Measurements from ENCODE around the gene CHMP5.

CHMP5 gene

DNA sequence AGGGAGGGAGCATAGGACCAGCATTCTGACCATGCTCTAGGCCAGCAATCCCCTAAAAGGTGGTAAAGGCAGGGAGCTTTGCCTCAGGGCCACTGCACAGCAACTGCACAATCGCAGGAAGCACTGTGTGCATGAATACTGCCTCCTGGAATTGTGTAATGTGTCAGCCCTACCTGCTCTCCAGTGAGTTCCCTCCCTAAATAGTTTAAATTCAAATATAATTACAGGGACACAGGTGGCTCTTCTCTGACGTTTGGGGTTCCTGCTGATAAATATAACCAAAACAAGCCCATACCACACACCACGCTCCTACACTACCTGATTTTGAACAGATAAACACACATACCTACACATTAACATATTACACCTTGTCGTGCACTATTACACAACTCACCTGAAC is 9.4 kb upstream of the CHMP5 start:
- no peak for DNase-seq (ENCODE audit: low spot score)

DNA sequence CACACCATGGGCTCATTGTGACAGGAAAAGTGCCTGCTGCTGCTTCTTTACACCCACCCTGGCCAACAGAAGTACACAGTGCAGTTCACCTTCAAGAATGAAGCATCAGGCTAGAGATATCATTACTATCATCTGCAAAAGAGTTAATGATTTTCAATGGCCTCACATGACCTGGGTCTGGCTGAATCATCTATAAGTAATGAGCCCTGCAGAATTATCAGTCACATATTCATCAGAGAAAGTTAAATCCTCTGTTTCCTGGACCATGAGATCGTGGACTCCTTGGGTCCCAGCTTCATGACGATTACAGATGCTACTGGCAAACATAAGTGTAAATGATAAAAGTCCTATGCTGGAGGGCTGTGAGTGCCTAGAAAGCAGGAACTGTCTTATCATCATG is 8.6 kb upstream of the CHMP5 start:
- Histone ChIP-seq H4K91ac (ENCODE audit: low read depth, low read length, poor library complexity) (no peak overlapping the region), H3K9ac (ENCODE audit: low read depth, low read length, poor library complexity) (no peak overlapping the region), H3K4me3 (ENCODE audit: low read length in 2 of 2) (no peak overlapping the region), H3K23ac (ENCODE audit: low read depth, low read length, poor library complexity) (no peak overlapping the region), H3K14ac (ENCODE audit: low read length) (no peak overlapping the region), H2BK15ac (ENCODE audit: low read length) (no peak overlapping the region), H2AK5ac (ENCODE audit: low read depth, low read length) (no peak overlapping the region), H2AFZ (ENCODE audit: low read length) (no peak overlapping the region), H3K9me3 (replicated peaks in 1 of 2; ENCODE audit: control insufficient read depth in 2 of 2, insufficient read depth in 1 of 2, low read depth in 1 of 2, low read length in 2 of 2) (no peaks in the 10 kb centered on the region), H2BK5ac (ENCODE audit: low read length) (no peak overlapping the region), H3K27me3 (ENCODE audit: control insufficient read depth in 3 of 3, insufficient read depth in 3 of 3, low read depth in 1 of 3, low read length in 3 of 3) (no peaks in the 10 kb centered on the region), H3K4me1 (ENCODE audit: control insufficient read depth in 2 of 2, insufficient read depth in 1 of 2, low read depth in 1 of 2, low read length in 2 of 2) (no peaks in the 10 kb centered on the region), H3K27ac (replicated peaks; ENCODE audit: low read length) (no peak overlapping the region), H3K36me3 (replicated peaks in 1 of 2; ENCODE audit: control insufficient read depth in 2 of 2, insufficient read depth in 2 of 2, low read length in 2 of 2) (peaks cover 43 to 91% of the 10 kb centered on the region in 2 donors), H3K79me1 (ENCODE audit: low read depth, low read length) (no peaks in the 10 kb centered on the region), H2BK120ac (ENCODE audit: low read depth, low read length) (no peak overlapping the region), H3K4ac (ENCODE audit: low read length) (no peak overlapping the region), H3K4me2 (ENCODE audit: insufficient read depth, low read length, poor library complexity, severe bottlenecking) (no peak overlapping the region), H3K18ac (ENCODE audit: low read length) (no peak overlapping the region), H4K8ac (ENCODE audit: low read depth, low read length) (no peak overlapping the region), H2BK12ac (ENCODE audit: low read length) (no peak overlapping the region)
- whole genome bisulfite sequencing, 2 donors (ENCODE audit: extremely low coverage in 2 of 2, insufficient read length in 2 of 2, insufficient replicate concordance in 1 of 2): no CpG with 5 or more reads among the region's 2 CpGs
- DNase-seq (ENCODE audit: low spot score): no peak

More for the DNA sequence above, 9.4 kb upstream of the CHMP5 start:
- H3K18ac ChIP-seq (ENCODE audit: low read length): no peak overlapping the region
- no peak overlapping the region for H4K91ac ChIP-seq (ENCODE audit: low read depth, low read length, poor library complexity)
- H3K4me3 ChIP-seq (ENCODE audit: low read length in 2 of 2): no peak overlapping the region
- H2BK5ac ChIP-seq (ENCODE audit: low read length): no peak overlapping the region
- no peak overlapping the region for H2BK120ac ChIP-seq (ENCODE audit: low read depth, low read length)
- no peaks in the 10 kb centered on the region for H3K79me1 ChIP-seq (ENCODE audit: low read depth, low read length)
- no peak overlapping the region for H3K27ac ChIP-seq (replicated peaks; ENCODE audit: low read length)
- WGBS, 2 donors (ENCODE audit: extremely low coverage in 2 of 2, insufficient read length in 2 of 2, insufficient replicate concordance in 1 of 2): 100% methylated on average over 1 of the region's 4 CpGs
- H3K36me3 ChIP-seq (replicated peaks in 1 of 2; ENCODE audit: control insufficient read depth in 2 of 2, insufficient read depth in 2 of 2, low read length in 2 of 2): peaks cover 43 to 86% of the 10 kb centered on the region in 2 donors
- no peak overlapping the region for H2BK12ac ChIP-seq (ENCODE audit: low read length)
- H3K27me3 ChIP-seq (ENCODE audit: control insufficient read depth in 3 of 3, insufficient read depth in 3 of 3, low read depth in 1 of 3, low read length in 3 of 3): no peaks in the 10 kb centered on the region
- H3K4me1 ChIP-seq (ENCODE audit: control insufficient read depth in 2 of 2, insufficient read depth in 1 of 2, low read depth in 1 of 2, low read length in 2 of 2): no peaks in the 10 kb centered on the region
- H2AK5ac ChIP-seq (ENCODE audit: low read depth, low read length): no peak overlapping the region
- H2AFZ ChIP-seq (ENCODE audit: low read length): no peak overlapping the region
- no peaks in the 10 kb centered on the region for H3K9me3 ChIP-seq (replicated peaks in 1 of 2; ENCODE audit: control insufficient read depth in 2 of 2, insufficient read depth in 1 of 2, low read depth in 1 of 2, low read length in 2 of 2)
- H3K9ac ChIP-seq (ENCODE audit: low read depth, low read length, poor library complexity): no peak overlapping the region
- no peak overlapping the region for H3K4ac ChIP-seq (ENCODE audit: low read length)
- no peak overlapping the region for H2BK15ac ChIP-seq (ENCODE audit: low read length)
- H4K8ac ChIP-seq (ENCODE audit: low read depth, low read length): no peak overlapping the region
- no peak overlapping the region for H3K14ac ChIP-seq (ENCODE audit: low read length)
- H3K23ac ChIP-seq (ENCODE audit: low read depth, low read length, poor library complexity): no peak overlapping the region
- H3K4me2 ChIP-seq (ENCODE audit: insufficient read depth, low read length, poor library complexity, severe bottlenecking): no peak overlapping the region

DNA sequence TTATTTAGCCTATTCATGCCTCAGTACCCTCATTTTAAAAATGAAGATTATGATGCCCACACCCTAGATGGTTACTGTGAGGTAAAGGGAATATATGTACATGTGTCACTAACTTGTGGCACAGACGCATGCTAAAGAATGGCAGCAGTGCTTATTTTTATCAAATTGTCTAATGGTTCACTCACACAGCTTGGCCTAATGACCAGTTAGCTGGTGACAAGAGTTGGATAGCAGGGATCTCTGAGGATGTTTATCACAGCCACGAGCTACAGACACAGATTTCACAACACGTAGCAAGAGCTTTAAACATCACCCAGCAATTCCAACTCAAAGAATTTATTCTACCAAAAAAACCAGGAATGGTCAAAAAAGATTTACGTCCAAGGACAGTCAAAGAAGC is 7.6 kb upstream of the CHMP5 start:
- no peak overlapping the region for H4K91ac ChIP-seq (ENCODE audit: low read depth, low read length, poor library complexity)
- H3K9me3 ChIP-seq (replicated peaks in 1 of 2; ENCODE audit: control insufficient read depth in 2 of 2, insufficient read depth in 1 of 2, low read depth in 1 of 2, low read length in 2 of 2): no peaks in the 10 kb centered on the region
- H3K27ac ChIP-seq (replicated peaks; ENCODE audit: low read length): no peak overlapping the region
- H3K4me1 ChIP-seq (ENCODE audit: control insufficient read depth in 2 of 2, insufficient read depth in 1 of 2, low read depth in 1 of 2, low read length in 2 of 2): no peaks in the 10 kb centered on the region
- peaks cover 46 to 99% of the 10 kb centered on the region in 2 donors for H3K36me3 ChIP-seq (replicated peaks in 1 of 2; ENCODE audit: control insufficient read depth in 2 of 2, insufficient read depth in 2 of 2, low read length in 2 of 2)
- H2BK5ac ChIP-seq (ENCODE audit: low read length): no peak overlapping the region
- H3K18ac ChIP-seq (ENCODE audit: low read length): no peak overlapping the region
- no peaks in the 10 kb centered on the region for H3K27me3 ChIP-seq (ENCODE audit: control insufficient read depth in 3 of 3, insufficient read depth in 3 of 3, low read depth in 1 of 3, low read length in 3 of 3)
- H2BK12ac ChIP-seq (ENCODE audit: low read length): no peak overlapping the region
- no peak overlapping the region for H2AK5ac ChIP-seq (ENCODE audit: low read depth, low read length)
- H3K4ac ChIP-seq (ENCODE audit: low read length): no peak overlapping the region
- no peak overlapping the region for H3K4me3 ChIP-seq (ENCODE audit: low read length in 2 of 2)
- no peak overlapping the region for H3K4me2 ChIP-seq (ENCODE audit: insufficient read depth, low read length, poor library complexity, severe bottlenecking)
- no peak overlapping the region for H2BK15ac ChIP-seq (ENCODE audit: low read length)
- no peak overlapping the region for H3K14ac ChIP-seq (ENCODE audit: low read length)
- H2BK120ac ChIP-seq (ENCODE audit: low read depth, low read length): no peak overlapping the region
- H2AFZ ChIP-seq (ENCODE audit: low read length): no peak overlapping the region
- H3K23ac ChIP-seq (ENCODE audit: low read depth, low read length, poor library complexity): no peak overlapping the region
- H3K9ac ChIP-seq (ENCODE audit: low read depth, low read length, poor library complexity): no peak overlapping the region
- WGBS, 2 donors (ENCODE audit: extremely low coverage in 2 of 2, insufficient read length in 2 of 2, insufficient replicate concordance in 1 of 2): no CpG with 5 or more reads among the region's 4 CpGs
- H4K8ac ChIP-seq (ENCODE audit: low read depth, low read length): no peak overlapping the region
- H3K79me1 ChIP-seq (ENCODE audit: low read depth, low read length): no peaks in the 10 kb centered on the region
- no peak for DNase-seq (ENCODE audit: low spot score)

DNA sequence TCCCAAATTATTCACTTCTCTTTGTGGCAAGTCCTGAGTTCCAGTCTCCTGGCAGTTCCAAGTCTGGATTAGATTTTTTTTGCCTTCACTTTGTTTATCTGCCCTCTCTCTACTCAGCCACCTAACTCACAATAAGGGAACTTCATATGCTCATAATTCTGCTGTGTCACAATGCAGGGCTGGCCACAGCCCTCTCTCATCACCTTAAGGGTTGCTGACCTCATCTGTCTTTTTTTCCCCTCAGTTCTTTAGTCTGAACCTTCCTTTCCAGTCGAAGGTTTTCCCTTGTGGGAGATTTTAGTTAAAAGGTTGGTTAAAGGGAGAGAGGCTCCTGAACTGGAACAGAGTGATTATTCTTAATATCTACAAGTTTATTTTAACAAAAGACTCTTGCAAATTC is 4.5 kb upstream of the CHMP5 start:
- DNase-seq (ENCODE audit: low spot score): no peak
- no CpG with 5 or more reads among the region's 1 CpG for WGBS, 2 donors (ENCODE audit: extremely low coverage in 2 of 2, insufficient read length in 2 of 2, insufficient replicate concordance in 1 of 2)
- no peaks in the 10 kb centered on the region for H3K9me3 ChIP-seq (replicated peaks in 1 of 2; ENCODE audit: control insufficient read depth in 2 of 2, insufficient read depth in 1 of 2, low read depth in 1 of 2, low read length in 2 of 2)
- no peak overlapping the region for H2AK5ac ChIP-seq (ENCODE audit: low read depth, low read length)
- no peak overlapping the region for H3K4ac ChIP-seq (ENCODE audit: low read length)
- no peak overlapping the region for H2BK5ac ChIP-seq (ENCODE audit: low read length)
- no peak overlapping the region for H2BK15ac ChIP-seq (ENCODE audit: low read length)
- H3K23ac ChIP-seq (ENCODE audit: low read depth, low read length, poor library complexity): no peak overlapping the region
- H3K18ac ChIP-seq (ENCODE audit: low read length): no peak overlapping the region
- H4K8ac ChIP-seq (ENCODE audit: low read depth, low read length): no peak overlapping the region
- H3K4me2 ChIP-seq (ENCODE audit: insufficient read depth, low read length, poor library complexity, severe bottlenecking): no peak overlapping the region
- no peak overlapping the region for H3K9ac ChIP-seq (ENCODE audit: low read depth, low read length, poor library complexity)
- H4K91ac ChIP-seq (ENCODE audit: low read depth, low read length, poor library complexity): no peak overlapping the region
- no peak overlapping the region for H3K27ac ChIP-seq (replicated peaks; ENCODE audit: low read length)
- H3K4me1 ChIP-seq (ENCODE audit: control insufficient read depth in 2 of 2, insufficient read depth in 1 of 2, low read depth in 1 of 2, low read length in 2 of 2): peaks cover 5 to 9% of the 10 kb centered on the region in 2 donors
- H2AFZ ChIP-seq (ENCODE audit: low read length): no peak overlapping the region
- no peak overlapping the region for H3K4me3 ChIP-seq (ENCODE audit: low read length in 2 of 2)
- H2BK120ac ChIP-seq (ENCODE audit: low read depth, low read length): no peak overlapping the region
- H3K27me3 ChIP-seq (ENCODE audit: control insufficient read depth in 3 of 3, insufficient read depth in 3 of 3, low read depth in 1 of 3, low read length in 3 of 3): no peaks in the 10 kb centered on the region
- H3K36me3 ChIP-seq (replicated peaks in 1 of 2; ENCODE audit: control insufficient read depth in 2 of 2, insufficient read depth in 2 of 2, low read length in 2 of 2): peaks cover 32 to 73% of the 10 kb centered on the region in 2 donors
- no peak overlapping the region for H2BK12ac ChIP-seq (ENCODE audit: low read length)
- H3K14ac ChIP-seq (ENCODE audit: low read length): no peak overlapping the region
- H3K79me1 ChIP-seq (ENCODE audit: low read depth, low read length): peaks cover 8% of the 10 kb centered on the region

Measured in neuronal stem cell (in vitro differentiated cells).